GM19452 (cell line): ENCODE results near the gene CCDC186.

ENCODE experiments used
- ATAC-seq: cut with Tn5 transposase; IDR thresholded peaks from one replicate; pipeline ENCODE4 v1.9.1; 2021; ENCODE audit not compliant: unreplicated experiment

The CCDC186 gene

DNA sequence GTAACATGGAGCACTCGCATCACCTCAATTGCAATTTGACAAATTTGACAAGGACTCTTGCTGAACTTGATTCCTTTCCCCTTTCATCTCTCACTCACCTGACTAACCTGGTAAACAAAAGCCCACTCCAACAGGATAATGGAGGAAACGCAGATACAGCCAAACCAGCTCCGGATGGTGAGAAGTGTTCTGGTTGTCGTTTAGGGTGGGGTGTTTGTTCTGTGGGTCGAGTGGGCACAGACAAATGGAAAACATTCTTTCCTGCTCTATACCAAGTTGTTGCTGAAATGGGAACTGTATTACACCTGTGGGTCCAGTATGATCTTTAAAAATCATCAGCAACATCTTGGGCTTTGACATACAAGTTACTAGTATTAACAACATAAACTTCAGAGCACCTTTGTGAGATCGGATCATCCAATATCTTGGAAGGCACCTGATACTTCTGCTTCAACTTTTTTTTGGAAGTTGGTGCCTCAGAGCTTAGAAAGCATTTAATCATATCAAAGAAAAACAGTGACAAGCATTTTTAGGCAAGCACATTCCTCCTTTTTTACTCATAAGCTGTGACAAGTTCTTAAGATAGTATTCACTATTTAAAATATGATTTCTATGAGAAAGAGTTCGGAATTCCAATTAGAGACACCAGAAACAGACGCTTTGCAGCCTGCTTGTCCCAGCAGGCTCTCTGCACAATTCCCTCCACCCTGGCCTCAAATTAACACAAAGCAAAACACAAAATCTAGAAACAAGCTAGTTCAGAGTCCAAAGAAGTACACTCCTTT is 58.1 kb downstream of the CCDC186 start:
- no peak for ATAC-seq

DNA sequence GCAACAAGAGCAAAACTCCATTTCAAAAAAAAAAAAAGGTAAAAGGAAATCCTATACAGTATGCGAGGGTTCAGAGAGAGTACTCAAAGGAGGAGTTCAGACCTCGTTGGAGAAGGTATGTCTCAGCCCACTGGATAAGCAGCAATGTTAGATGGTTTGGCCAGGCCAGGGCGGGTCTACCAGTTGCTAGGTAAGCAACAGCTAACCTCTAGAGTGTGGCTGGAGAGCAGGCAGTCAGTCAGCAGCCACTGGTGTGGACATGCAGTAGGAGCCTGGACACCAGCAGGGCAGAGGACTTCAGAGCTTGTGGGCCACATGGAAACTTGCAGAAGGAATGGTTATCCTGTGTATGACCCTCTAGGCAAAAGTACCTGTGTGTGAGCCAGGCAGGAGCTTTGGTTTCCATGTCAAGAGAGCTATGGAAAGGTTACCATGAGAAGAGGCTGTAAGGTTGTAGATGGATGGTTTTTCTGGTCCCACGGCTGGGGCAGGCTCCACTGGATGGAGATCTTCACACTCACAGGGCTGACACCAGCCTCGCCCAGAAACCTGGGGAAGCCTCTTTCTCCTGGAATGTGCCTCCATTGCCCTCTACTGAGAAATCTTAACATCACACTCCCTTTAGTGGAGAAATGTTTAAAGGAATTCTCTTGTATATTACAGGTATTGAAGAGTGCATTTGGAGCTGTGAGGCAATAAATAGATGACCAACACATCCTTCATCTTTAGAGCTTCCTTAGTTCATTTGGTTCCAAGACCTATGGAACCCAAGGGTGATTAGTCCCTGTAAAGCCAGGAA is 63.6 kb downstream of the CCDC186 start:
- ATAC-seq: no peak

DNA sequence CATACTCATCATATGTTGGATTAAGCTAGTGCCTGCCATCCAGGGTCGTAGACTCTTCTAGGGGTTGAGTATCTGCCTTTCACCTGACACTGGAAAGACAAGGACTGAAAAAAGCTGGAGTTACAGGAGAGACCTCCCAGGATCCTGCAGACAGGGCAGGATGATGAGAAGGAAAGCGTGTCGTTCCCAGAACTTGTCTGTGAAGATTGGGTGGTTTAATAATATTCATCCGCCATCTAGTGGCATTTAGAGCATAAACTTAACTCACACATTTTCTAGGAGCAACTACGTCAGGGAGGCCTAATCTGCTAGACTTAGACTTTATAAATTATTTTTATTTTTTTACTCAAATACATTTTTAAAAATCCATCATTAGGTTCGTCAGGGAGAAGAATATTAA is 70.7 kb downstream of the CCDC186 start:
- no peak for ATAC-seq

DNA sequence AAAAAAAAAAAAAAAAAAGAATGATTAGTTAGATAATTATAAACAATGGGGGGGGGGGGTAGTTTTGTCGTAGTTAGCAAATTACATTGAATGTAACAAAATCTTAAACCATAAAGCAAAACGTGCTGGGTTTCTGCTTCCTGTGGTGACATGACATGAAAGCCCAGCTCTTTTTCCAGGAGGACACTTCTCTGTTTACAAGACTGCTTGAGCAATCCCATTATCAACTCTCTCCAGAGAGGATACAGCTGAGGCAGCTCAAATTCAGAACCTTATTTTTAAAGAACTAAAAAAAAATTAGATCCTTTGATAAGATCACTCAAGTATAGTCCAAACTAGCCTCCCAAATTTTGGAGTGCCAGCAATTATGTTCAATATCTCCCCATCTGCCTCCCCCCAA is 71.7 kb downstream of the CCDC186 start:
- ATAC-seq: no peak

DNA sequence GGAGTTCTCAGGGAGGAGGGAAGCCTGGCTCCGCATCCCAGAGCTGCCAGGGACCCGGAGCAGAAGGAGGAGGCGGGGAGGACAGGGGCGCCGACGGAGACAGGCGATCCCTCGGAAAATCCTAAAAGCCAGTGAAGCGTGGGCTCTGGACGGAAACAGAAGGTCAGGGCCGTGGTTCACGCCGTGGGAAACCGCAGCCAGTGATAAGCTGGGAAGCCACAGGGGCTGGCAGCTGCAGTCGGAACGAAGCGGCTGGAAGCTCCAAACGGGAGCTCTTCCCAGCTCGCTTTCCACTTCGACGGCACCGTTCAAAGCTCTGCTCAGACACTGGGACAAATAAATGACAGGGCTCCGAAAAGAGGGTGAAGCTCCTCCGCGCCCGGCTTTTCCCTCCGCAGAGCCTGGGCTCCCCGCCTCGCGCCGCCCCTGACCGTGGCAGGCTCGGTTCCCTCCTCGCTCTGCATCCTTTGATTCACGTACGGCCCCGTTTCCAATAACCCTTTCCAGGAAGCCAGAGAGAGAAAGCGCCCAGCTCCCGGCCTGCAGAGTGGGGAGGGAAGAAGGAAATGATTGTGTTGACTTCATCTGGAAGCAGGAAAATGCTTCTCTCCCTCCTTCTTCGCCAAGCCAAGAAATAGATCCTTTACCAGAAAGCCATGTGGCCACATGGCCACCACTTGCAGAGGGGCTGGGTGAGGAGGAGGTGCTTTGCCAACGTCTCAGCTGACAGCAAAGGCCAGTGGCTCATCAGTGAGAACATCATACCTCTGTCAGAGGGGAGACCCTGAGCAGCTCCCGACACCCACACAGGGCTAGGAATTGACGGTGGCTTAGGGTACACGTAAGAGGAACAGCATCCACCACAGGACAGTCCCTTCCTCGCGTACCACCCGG is 72.9 kb downstream of the CCDC186 start:
- ATAC-seq: no peak

DNA sequence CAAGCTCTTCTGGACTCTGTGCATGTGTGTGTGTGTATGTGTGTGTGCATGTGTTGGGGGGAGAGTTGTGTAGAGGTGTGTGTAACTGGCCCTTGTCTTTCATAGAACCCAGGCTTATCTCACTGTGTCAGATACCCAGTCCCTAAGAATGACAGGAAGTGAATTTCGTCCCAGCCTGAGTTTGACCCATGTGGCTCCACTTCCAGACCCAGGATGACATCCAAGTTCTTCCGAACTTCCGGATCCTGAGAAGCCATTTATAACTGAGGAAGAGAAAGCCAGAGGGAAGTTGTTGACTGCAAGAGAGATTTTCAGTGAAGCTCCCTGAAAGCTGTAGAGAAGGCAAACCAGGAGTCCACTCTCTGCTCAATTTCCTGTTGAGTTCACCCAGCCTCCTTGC is 77.1 kb downstream of the CCDC186 start:
- no peak for ATAC-seq

DNA sequence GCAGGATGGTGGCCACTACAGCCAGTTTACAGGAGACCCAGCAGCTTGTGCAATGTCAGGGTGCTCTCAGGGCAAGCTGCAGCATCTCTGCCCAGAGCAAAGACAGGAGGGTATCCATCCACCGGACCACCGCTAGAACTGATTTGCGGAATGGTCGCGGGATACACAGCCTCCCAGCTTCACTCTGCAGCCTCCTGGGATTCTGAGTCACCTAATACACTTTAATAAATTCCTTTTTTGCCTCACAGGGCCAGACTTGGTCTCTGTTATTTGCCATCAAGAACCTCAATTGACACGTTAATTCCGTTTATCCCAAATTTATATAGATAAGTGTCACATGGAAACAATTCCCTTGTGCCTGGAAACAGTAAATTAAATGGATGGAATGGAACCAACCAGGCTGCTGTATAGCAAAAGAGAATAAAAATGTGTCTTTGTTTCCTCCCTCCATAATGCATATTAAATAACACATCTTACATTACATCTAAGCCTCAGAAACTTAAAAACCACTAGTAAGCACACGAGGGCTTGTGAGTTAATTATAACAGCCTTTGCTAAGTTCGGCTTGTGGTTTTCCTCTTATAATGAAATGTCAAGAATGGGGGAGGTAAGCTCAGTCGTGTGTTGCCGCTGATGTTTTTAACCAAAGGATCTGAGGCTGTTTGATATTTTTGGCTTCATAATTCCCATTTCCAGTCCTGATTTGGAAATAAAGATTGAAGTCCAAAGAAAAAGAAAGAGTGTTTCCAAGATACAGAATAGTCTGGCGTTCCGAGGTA is 78.3 kb downstream of the CCDC186 start:
- peak; percentile 56 for ATAC-seq

DNA sequence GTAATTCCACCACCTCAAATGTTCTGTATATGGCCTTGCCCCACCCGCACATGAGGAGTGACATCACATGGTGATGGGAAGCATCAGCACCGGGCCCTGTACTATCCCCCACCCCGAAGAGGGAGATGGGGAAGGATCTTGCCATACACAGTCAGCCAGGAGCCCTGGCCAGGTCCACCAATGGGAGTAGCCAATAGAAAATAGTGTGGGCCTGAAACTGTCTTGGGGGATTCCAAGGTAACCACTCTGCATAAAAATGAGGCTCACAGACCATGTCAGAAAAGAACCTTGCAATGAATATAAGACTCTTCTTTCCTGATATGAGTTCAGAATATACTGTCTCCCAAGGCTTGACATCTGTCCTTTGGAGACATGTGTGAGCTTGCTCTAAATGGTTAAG is 79.2 kb downstream of the CCDC186 start:
- no peak for ATAC-seq

DNA sequence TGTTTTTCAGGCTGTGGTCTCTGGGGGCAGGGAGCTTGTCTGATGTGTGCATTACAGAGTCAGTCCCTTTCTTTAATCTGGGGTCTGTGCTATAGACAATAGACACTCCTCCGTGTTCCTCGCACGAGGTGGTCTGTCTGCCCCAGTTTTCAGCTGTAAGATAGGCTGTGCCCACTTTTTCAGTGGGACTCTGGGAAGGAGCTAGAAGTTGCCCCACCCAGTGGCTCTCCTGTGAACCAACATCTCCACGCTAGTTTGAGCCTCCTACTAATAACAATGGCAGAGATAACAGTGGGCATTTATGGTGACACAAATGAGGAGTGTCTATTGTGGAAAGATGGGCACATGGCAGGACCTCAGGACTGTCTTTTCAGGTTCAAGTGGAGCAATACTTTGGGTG is 86.3 kb downstream of the CCDC186 start:
- ATAC-seq: no peak

DNA sequence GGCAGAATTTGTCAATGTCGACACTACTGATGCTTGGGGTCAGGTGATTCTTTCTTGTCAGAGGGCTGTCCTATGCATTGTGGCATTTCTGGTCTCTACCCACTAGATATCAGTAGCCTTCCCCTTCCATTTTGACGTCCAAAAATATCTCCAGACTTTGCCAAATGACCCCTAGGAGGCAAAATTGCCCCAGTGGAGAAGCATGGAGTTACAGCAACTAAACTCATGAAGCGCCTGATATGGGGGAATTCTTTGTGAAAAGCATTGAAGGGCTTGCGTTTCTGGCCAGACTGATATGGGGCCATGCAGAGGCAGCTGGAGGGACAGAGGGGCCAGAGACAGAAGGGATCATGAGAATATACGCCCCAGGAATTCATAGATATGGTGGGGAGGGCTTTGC is 86.7 kb downstream of the CCDC186 start:
- ATAC-seq: no peak

DNA sequence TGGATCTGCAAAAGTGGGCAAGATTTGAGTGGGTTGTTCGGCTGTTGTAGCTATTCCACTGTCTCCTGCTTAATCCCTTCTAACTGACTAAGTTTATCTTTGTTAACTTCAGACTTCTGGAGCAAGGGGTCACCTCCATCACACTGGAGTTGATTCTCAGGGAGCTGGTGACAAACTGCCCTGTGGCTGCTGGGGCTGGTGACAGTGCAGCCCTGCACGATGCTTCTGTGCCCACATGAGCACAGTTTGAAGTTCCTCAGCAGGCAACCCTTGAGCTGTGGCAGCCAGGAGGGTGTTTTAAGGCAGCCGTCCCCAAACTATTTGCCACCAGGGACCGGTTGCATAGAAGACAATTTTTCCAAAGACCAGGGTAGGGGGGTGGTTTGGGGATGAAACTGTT is 89.8 kb downstream of the CCDC186 start:
- no peak for ATAC-seq

DNA sequence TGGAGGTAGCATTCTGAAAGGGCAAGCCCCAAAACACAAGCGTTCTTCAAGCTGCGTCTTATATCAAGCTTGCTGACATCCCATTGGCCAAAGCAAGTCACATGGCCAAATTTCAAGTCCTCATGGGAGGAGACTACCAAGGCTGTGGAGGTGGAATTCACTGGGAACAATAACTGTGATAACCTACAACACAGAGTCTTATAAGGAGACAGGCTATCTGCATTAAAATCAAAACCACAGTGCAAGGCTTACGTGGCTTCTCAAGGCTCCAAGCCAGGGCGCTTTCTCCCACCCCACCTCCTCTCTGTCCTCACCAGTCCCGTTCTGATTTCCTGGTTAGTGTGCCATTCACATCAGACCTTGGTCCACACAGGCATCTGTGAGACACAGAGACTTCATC is 91.0 kb downstream of the CCDC186 start:
- no peak for ATAC-seq

DNA sequence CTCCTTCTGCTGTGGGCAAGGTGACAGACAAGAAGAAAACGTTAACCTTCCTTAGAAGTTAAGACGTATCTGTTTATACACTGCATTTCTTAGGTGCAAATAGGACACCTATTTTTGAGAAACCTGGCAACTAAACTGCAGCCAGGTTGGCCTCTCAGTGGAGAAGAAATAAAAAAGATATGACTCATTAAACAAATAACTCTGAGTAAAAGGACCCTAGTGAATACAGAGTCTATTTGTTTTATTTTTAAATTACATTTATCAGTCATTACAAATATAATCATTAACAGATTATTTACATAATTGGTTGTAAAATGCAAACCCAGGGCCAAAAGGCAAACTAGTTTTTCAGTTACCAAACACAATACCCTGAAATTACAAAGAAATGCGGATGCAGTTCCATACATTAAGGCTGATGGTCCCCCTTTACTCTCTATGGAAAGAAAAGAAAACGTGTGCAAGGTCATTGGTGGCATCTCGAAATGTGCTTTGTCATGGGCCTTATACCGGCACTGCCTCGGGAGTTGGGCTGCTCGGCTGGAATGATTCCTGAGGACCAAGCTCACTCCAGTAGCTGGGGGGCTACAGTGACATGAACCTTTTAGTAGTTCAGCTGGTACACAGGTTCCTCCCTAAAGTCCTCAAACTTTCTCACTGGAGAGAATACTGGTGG is 92.0 kb downstream of the CCDC186 start:
- ATAC-seq: no peak

DNA sequence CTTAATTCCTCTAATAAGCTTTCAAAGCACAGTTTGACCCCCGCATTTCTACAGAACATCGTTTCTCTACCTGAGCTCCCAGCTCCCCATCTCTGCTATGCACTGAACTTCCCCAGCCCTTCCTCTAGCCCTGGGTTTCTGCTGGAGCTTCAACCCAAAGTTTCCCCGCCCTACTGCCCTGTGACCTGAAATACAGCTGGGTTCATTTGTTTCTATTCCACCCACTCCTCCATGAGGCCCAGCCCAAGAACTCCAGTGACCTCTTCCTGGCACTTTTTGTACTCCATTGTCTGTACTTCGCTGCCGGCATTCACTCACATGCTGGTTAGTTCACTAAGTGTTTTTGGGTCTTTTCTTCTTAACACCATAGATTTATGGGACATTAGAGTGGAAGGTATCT is 94.6 kb downstream of the CCDC186 start:
- no peak for ATAC-seq

DNA sequence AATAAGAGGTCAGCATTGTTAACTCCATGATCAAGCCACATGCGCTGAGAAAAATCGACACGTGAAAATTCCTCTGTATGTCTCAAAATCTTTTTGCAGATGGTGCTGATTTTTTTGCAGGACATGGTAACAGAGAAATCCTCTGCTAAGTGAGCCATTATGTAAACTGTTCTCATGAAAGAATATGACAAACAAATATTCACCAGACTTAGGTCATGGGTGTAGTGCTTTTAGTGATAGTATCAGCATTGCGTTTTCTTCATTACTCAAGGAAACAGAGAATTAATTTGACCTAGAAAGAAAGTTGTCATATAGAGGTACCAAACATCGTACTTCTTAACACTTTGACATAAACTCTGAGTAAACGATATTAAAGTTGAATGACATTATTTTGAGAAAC is 95.7 kb downstream of the CCDC186 start:
- ATAC-seq: no peak

DNA sequence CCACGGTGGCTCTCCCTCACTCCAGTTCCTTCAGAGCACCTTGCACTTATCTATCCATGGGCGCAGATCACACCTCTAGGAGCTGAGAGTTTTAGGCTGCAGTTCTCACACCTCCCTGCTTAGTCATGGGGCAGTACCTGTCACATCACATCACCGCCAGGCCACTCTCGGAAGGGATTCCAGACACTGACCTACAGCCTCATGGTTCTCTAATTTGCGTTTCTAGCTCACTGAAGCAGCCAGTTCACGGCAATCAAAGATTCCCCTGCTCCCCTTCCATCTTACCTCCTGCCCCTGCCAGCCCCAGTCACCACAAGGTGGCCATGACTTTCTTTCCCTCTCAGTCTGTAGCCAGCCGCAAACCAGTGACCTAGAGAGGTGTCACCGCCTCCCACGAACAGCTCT is 96.2 kb downstream of the CCDC186 start:
- ATAC-seq: no peak

DNA sequence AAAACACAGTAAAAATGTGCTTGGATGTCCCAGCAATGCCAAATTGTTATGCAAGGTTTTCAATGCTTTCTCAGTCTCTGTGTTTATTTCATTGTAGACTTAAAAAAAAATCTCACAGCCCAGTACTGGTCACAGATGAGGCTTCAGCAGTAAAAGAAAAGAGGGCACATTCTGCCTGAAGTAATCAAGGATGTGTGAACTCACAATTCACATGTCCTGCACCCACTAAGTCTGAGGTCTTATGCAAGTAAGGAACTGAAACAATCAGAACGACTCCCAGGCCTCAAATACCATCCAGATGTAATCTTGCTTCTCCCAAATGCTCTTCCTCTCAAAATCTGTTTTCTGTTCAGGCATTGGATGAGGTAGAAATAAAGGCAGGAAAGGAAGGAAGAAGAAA is 96.7 kb downstream of the CCDC186 start:
- ATAC-seq: no peak

DNA sequence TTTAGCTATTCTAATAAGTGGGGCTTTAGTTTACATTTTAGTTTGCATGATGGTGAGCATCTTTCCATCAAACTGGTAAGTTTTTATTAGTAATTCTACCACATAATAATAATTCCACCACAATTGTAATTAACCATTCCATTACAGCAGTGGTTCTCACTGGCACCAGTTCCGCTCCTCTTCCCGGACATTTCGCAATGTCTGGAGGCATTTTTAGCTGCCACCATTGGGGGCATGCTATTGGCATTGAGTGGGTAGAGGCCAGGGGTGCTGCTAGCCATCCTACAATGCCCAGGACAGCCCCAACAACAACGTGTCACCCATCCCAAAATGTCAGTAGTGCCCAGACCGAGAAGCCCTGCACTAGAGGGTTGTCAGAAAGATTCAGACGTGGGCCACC is 98.9 kb downstream of the CCDC186 start:
- no peak for ATAC-seq

DNA sequence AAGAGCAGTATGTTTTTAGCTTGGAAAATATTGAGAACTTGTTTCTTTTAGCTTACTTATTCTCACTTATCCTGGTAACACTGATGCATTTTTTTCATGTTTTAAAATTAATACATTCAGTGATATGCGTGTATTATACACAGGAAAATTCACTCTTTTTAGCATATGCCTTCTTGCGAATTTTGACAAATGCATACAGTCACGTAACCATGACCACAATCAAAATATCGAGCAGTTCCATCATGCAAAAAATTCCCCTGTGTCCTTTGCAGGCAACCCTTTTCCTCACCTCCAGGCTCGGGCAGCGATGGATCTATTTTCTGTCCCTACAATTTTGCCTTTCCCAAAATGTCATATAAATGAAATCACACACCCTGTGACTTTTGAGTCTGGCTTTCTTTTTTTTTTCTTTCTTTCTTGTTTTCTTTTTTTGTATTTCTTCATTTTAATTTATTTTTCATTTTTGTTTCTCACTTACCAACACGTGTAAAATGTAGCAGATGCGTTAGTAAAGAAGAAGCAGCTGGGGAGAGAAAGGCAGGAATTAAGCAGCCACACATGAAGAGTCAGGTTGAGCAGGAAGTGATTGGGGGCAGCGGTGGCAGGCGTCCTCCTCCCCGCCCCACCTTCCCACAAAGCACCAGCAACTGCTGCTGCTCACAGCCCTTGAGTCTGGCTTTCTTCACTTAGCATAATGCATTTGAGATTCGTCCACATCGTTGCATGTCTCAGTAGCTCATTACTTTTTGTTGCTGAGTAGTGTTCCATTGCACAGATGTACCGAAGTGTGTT is 100.4 kb downstream of the CCDC186 start:
- ATAC-seq: no peak
